Hepatic stellate cell (primary cell): ENCODE measurements around the gene KRTCAP2.
"Not testable (repeated sequence)": the region's sequence is repeated elsewhere in the genome, so short reads cannot be mapped to it uniquely, and the experiment has no call there.

ENCODE experiments used
- DNase-seq: peaks from one replicate; pipeline ENCODE4 v3.0.0; 2011; ENCODE audit warnings: low spot score

Gene KRTCAP2

GRCh38 chr1:155172732-155173477 is at the start of gene KRTCAP2:
KRTCAP2 (minus strand) TSS chr1:155173304; CDS start chr1:155173224, 80 bp downstream.
- DNase-seq = peak; percentile 100

- not testable (repeated sequence) for DNase-seq
These were observed 47.3 kb upstream of the KRTCAP2 start for GRCh38 chr1:155220211-155220965.

GRCh38 chr1:155219592-155220031 is 46.5 kb upstream of the KRTCAP2 start:
- no peak for DNase-seq

DNA sequence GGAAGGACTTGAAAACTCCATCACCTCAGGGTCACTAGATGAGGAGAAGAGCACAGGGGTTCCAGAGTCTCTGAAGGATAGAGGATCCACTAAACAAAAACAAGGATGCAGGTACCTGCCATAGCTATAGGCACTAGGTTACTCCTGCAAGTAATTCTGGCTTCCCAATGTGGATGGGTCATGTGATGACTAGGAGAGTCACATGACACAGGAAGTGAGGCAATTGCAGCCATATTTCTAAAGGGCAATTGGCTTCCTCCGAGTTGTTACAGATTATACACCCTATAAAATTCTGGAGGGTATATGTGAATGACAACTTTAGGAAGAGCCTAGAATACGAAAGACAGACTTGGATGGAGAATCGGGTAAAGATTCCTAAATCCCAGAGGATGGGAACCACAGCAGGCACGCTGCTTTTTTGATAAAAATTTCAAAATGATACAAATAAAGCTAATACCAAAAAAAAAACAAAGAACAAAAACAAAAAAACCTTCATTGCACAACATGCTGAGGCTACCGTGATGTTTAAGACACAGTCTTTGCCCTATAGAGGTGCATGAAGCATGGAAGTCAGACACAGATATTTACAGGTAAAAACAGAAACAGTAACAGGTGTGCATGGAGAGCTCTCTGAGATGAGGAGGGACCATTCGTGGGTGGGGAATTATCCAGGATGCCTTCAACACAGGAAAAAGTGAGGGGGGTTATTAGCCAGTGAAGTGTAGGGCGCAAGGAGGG is 45.9 kb upstream of the KRTCAP2 start:
- peak; percentile 71 for DNase-seq

DNA sequence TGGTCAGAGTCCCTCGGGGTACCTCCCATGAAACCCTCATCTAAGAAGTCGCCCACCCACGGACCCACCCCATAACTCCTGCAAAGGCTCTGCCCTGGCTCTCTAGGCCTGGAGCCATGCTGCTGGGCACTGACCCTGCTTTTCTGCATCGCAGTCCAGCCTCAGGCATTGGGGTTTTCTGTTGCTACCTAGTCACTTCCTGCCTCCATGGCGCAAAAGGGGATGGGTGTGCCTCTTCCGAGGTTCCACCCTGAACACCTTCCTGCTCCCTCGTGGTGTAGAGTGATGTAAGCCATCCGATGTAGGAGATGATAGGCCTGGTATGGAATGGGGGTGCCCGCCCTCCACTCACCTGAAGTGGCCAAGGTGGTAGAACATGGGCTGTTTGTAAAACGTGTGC is 41.6 kb upstream of the KRTCAP2 start:
- not testable (repeated sequence) for DNase-seq

DNA sequence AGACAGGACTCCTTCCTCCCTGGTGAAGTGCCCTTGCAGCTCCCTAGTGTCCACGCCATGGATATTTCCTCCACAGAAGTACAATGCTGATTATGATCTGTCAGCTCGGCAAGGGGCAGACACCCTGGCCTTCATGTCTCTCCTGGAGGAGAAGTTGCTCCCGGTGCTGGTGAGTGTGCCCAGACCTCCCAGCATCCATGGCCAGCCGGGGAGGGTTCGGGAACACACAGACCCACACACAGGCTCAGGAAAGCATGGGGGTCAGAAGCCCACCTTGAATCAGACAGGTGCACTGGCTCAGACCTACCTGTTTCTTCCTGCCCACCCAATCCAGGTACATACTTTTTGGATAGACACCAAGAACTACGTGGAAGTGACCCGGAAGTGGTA is 38.9 kb upstream of the KRTCAP2 start:
- not testable (repeated sequence) for DNase-seq

DNA sequence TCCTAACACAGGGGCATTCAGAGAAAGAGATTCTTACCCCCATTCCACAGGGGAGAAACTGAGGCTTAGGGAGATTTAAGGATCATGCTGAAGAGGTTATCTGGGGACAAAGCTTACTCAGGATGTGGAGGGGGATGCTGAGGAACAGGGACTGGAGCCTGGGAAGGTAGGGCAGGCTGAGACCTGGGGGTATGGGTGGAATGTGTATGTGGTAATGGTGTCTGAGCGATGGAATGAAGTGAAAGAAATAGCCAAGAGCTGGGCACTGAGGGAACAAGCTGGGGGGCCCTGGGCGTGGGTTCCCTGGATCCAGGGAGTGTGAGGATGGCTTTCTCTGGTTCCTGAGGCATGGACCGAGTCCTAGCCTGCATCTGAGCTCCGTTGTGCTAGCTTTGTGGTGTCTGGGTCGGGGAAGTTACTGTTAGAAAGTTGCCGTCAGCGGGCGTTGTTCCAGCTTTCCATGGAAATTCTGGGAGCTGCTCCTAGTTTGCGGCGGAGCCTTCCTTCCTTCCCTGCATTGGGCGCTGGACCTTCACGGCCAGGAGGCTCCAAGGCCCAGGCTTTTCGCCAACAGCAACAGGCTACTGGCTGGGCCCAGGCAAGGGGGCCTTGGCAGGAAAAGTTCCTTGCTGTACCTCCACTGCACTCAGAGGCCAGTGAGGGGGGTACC is 38.4 kb upstream of the KRTCAP2 start:
- DNase-seq = not testable (repeated sequence)

DNA sequence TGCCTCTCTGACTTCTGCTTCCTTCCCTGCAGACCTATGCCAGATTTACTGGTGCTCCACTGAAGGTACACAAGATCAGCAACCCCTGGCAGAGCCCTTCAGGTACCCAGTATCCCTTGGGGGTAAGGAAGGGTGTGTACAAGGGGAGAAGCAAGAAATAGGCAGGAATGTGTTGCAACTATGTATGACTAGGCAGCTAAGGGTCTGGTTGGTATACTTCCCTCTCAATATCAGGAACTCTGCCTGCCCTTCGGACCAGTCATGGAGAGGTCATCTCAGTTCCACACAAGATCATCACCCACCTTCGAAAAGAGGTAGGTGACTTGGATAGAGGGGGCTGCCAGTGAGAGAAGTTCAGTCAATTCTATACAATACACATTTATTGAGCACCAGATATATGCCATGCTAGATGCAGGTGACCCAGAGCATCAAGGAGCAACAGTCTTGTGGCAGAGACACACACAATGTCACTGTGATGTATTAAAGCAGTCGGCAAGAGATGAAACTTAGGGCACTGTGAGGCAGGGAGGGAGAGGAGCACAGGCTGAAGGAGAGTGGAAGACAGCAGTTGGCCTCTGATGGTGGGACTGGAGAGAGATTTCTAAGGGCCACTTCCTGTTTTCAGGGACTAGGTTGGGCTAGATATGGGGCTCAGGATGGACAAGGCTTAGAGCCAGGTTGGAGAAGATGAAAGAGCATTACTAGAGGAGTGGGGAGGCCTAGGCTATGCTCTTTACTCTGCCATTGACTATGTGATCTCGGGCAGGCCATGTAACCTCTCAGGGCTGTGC is 37.4 kb upstream of the KRTCAP2 start:
- DNase-seq = no peak

DNA sequence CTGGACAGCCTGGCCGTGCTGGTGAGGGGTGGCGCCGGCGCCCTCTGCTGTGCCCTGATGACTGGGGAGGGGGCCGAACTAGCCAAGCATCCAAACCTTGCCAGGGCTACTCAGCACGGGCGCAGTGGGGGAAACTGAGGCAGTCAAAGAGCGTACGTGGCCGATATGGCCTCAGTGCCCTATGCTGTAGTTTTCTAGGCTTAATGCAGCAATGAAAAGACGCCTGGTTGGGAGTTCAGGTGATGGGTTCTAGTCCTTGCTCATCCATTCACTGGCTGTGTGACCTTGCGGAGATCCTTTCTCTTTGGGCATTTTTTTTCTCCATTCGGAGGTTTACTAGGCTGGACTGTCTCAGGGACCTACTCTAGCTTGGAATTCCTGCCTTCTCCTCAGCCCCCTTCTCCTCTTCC is 36.2 kb upstream of the KRTCAP2 start:
- DNase-seq = no peak

DNA sequence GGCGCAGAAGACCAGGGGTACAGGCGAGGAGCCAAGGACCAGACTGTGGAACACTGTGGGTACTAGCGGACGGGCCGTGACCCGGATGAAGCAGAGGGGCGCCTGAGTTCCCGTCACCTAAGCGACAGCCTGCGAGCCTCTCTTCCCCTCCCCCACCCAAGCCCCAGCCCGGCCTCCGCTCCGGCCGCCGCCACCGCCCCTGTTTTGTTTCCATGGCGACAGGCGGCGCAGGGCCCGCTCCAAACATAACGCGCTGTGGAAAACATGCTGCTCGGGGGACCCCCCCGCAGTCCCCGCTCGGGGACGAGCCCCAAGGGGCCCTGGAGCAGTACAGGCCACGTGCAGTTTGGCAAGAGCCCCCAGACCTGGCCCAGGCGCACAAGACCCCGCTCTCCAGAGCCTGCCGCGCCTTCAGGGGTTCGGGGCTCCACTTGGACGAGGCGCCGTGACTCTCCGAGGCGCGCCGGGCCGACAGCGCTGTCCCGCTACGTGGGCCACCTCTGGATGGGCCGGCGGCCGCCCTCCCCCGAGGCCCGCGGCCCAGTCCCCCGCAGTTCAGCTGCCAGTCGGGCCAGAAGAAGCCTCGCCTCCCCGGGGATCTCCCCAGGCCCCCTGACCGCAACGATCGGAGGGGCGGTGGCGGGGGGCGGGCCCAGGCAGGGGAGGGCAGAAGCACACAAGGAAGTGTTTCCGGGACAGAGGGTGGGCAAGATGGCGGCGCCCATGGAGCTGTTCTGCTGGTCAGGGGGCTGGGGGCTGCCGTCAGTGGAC is 35.6 kb upstream of the KRTCAP2 start, which contains the start of gene MTX1:
TSS of gene MTX1 (plus strand) at position 155 of the 771 bp plus-strand sequence. CDS start at position 265, 110 bp downstream.
- peak; percentile 90 for DNase-seq

DNA sequence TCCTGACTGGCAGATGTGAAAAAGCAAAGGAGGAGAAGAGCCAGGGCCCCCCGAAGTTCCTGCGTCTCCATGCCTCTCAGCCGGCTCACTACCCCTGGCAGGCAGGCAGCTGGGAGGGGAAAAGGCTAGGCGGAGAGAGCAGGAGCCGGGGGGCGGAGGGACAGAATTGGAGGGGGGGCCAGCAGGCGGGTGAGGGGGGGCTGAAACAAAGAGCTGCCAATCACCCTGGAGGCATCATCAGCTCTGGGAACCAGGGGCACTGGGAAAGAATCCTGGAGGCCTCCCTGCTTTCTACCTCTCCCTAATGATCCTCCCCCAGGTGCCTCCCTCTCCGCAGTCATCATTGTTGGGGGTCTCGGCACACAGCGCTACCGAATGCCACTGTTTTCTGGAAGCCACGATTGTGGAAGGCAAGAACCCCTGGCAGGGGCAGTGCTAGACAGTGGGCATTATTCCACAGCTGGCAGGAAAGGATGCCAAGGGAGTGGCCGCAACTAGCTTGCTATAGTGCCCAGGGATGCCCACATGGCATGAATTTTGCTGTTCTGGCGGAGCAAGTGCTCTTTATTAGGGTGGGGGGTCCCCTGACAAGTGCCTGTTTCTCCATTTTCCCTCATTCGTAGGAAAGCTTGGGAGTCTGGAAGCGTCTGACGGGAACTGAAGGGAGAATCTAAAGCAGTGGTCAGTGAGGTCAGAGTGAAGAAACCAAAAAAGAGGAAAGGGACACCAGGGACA is 34.9 kb upstream of the KRTCAP2 start, which contains the start of gene THBS3:
TSS of gene THBS3 (minus strand) at position 92 of the 735 bp plus-strand sequence. CDS start at position 71, 21 bp downstream.
- DNase-seq = no peak

- DNase-seq = peak; percentile 83
These were observed 34.0 kb upstream of the KRTCAP2 start for GRCh38 chr1:155206891-155207805.

- no peak for DNase-seq
These were observed 33.0 kb upstream of the KRTCAP2 start for GRCh38 chr1:155205969-155206593.

DNA sequence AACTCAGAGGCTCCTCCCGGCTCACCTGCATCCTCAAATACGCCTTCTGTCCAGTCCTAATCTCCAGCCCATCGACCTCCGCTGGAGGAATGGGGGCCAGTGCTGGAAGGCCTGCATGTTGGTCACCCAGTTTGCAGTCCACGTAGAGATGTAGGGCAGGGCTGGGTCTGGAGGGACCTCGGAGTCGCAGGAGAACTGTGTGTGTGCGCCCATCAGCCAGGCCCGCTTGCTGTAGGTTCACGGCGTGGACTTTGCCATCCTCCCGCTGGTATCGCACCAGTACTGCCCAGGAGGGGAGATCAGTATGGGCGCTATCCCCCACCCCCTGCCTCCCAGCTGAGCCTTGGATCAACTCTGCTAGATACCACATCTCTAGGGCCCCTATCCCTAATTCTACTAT is 31.9 kb upstream of the KRTCAP2 start:
- no peak for DNase-seq

GRCh38 chr1:155202731-155203515 is 29.8 kb upstream of the KRTCAP2 start:
- DNase-seq = no peak

DNA sequence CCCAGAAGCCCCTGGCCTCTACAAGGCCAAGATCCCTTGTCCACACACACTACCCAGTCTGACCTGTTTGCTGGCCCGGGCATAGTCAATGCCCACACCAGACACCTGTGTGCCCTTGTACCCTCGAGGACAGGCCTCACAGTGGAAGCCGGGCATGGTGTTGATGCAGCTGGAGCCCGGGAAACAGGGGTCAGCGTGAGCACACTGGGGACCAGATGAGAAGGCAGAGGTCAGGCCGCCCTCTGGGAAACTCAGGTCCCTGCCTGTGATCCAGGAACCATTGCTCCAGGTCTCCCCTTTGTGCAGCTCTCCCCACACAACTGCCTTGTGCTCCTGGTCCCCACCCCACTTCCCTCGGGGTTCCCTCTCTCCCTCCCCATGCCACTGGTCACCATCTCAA is 29.1 kb upstream of the KRTCAP2 start:
- DNase-seq = no peak

GRCh38 chr1:155200920-155201319 is 27.8 kb upstream of the KRTCAP2 start:
- no peak for DNase-seq
